ENCODE results near the gene NUTM2E.
"Not testable (repeated sequence)": the region's sequence is repeated elsewhere in the genome, so short reads cannot be mapped to it uniquely, and the experiment has no call there.

DNA sequence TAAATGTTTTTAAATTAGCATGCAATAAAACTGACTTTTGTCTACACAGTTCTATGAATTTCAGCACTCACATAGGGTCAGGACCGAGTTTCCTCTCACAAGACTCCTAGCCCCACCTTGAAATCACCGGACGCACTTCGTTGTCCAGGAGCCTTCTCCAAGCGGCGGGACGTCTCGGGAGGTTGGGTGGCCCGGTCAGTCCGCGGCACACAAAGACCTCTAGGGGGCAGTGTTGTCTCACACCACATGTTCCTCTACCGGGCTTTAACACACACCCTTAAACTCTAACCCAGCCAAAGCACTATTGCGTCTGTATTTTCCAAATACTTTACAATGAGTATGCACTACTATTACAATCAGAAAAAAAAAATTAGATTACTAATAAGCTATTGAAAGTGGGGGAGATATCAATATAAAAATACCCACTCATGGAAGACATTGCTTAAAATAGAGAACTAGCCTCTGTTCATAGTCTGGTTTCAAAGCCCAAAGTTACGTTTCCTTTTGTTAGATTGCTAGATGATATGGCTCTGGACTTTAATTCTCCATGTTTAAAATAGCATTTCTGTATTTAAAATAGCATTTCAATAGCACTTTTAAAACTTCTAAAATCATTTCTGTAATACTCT, 47.1 kb upstream of the NUTM2E start:
- TF ChIP-seq GLIS3, ZC3H10 (CRISPR knock-in tag; IDR thresholded peaks at IDR 0.05): not testable (repeated sequence)
